NCI-H345 treated with DMSO at 0.1 percent for 48 hours (cell line): ENCODE measurements around the gene STX17.

Experiments used
- DNase-seq: peaks from one replicate; lab custom pipeline; 2025; ENCODE audit not compliant: unreplicated experiment; lab: John Stamatoyannopoulos, UW

The STX17 gene

DNA sequence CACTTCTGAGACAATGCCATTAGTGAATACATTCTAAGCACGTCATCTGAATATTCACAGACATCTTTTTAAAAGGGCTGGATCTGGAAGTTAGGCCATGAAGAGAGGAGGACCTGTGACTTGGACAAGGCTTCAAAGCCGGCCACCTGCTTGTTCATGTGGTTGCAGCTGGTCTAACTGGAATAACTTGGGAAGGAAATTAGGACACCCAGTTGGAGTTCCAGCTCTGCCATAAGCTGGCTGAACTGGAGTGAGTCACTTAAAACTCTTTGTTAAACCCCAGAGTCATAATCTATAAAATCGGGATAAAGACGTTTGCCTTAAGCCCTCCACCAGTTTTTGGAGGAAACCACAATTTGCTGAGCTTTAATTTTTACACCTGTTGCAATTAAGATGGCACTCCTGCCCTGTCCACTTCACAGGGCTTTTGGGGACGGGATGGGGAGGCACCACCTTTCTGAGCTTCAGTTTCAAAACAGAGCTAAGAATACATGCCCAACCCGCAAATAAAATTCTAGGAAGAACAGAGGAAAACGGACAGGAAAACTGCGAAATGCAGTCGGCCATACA is 536 bp upstream of the STX17 start:
- peak; percentile 38 for DNase-seq

DNA sequence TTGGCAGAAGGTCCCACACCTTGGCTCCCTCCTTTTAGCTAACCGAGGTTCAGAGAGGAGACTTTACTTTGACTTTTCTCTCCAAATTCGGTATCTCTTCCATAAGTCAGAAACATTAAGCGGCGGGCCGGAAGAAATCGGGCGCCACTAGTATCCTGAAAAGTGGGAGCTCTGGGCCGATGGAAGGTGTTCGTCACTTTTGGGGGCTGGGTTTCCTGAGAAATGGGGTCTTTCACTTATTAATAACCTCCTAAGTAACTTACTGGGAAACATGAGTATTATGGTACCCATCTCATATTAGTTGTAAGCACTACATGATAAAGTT is 716 bp downstream of the STX17 start:
- no peak for DNase-seq

DNA sequence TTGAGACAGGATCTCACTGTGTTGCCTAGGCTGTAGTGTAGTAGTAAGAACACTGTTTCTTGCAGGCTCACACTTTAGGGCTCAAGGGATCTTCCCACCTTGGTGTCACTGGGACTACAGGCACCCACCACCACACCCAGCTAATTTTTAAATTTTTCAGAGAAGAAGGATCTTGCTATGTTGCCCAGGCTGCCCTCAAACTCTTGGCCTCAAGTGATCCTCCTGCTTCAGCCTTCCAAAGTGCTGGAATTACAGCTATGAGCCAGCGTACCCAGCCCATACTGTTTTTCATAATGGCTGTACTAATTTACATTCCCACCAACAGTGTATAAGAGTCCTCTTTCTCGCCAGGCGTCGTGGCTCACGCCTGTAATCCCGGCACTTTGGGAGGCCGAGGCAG is 5.1 kb downstream of the STX17 start:
- no peak for DNase-seq

DNA sequence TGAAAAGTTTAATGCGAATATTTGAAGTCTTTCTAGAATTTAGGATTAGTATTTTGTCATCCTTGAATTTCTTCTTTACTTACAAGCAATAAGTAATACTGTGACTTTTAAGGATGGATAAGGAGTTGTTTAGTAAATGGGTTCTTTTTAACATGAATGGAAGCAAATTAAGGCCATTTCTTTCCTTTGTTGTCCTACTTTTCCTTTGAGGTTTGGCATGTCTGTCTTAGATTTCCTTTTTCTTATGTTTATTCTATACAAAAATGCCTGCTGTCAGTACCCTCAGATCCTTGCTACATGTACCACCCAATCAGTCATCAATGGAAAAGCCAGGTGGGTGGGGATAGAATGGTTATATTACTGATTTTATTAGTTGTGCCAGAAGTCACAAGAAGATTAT is 10.2 kb downstream of the STX17 start:
- no peak for DNase-seq

DNA sequence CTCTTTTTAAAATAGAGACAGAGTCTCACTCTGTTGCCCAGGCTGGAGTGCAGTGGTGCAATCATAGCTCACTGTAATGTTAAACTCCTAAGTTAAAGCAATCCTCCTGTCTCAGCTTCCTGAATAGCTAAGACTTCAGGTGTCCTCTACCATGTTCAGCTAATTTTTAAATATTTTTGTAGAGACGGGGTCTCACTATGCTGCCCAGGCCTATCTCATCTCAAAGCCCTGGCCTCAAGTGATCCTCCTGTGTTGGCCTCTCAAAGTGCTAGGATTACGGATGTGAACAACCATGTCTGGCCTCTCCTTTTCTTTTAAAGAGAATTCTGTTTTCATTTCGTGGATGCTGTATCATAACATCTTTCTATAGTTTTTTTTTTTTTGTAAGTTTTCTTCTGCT is 11.7 kb downstream of the STX17 start:
- DNase-seq, result no peak

DNA sequence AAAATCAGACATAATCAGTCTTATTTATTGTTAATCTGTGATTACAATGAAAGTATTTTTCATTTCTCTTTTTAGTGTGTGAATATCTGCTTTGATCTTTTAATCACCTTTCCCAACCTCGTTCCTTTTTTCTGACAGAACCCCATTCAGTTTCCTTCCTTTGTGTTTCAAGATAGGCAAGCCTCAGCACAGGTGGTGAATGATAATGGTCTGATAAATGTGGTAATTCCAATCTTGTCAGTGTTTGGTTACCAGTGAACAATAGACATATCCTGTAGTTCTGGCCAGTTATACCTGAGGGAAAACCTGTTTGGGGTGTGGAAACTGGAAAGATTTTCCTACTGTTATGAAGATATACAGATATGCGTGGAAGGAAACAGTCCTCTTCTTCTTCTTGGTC is 13.5 kb downstream of the STX17 start:
- no peak for DNase-seq

DNA sequence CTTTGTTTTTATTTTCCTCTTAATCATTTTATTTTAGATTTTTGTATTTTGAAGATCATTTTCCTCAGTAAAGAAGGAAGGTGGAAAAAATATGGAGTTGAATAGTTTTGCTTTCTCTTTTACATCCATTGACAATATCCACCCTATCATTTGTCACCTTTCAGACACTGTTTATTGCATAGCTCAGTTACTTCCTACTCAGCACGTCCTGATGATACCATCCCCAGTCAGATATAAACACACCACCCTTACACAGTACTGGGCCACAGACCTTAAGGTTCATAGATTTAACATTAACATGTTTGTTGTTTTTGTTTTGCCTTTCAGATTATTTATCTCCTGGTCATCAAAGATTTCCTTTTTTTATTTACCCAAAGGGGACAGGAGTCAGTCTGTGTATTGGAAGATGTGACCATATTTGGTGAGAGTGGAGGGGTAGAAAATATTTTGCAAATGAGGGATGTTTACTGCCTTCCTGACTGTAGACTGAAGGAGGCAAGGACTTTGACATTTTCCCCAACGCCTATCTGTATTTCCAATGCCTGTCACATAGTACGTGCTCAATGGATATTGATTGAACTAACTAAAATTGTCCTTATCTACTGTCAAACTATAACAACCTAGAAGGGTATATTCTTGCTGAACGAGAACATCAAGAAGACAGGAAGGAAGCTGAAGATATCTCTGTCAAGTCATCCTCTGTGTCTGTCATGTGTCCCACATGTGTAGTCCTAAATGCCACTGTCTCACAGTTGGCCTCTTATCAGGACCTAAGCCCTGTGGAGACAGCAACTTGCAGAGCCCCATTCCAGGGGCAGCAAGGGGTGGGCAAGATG is 15.6 kb downstream of the STX17 start:
- DNase-seq, result no peak

DNA sequence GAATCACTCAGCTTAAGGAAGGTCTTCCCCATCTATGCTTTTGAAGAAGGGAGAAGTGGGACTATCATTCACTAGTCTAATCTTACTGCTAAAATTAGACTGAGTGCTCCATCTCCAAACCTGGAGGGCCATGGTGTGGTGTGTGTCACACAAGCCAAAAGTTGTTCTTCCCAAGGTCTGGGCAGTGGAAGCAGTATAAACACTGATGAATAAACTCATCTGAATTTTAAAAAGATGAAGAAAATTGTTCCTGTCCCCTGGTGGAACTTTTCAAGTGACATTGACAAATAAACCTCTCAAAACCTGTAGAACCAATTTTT is 16.2 kb downstream of the STX17 start:
- no peak for DNase-seq

DNA sequence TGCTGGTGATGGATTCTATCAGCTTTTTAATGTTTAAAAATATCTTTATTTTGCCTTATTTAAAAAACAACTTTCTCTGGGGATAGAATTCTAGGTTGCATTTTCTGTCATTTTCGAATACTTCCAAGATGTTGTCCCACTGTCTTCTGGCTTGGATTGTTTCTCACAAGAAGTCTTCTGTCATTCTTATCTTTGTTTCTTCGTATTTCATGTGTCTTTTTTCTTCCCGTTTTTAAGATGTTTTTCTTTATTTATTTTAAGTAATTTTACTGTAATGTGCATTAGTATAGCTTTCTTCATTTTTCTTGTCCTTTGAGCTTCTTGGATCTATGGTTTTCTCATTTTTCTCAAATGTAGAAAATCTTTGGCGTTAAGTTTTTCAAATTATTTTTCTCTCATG is 19.1 kb downstream of the STX17 start:
- no peak for DNase-seq

DNA sequence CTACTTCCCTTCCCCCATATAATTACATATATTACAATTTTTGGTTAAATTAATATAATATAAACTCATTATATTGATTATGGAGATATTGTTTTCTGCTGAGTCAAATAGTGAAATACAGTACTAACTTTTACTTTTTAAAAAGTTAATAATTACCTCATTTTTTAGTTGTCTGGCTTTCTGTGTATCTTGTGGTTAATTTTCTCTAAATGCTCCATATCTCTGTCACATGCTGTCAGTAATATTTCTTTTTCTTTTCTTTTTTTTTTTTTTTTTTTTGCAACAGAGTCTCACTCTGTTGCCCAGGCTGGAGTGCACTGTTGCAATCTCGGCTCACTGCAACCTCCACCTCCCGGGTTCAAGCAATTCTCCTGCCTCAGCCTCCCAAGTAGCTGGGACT is 23.2 kb downstream of the STX17 start:
- DNase-seq, result no peak

DNA sequence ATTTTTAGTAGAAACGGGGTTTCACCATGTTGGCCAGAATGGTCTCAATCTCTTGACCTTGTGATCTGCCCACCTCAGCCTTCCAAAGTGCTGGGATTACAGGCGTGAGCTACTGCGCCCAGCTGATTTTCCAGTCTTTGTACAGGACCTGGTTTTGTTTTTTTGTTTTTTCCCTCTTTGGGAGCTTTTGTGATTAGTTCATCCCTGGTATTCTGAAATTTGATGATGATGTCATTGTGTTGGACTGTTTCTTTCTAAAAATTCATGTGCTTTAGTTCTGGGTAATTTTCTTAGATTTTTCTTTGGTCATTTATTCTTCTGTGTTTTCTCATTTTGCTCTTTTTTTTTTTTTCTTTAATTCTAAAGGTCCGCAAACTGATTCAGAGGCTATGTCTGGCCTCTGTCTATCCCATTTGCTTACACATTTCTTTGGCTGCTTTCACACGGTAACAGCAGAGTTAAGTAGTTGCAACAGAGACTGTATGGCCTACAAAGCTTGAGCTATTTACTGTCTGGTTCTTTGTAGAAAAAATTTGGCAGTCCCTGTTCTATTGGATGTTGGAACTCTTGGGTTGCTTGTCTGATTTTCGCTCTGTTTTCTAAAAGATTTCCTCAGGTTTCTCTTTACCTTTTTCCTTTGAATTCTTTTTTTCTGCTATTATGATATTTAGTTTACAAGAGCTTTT is 24.8 kb downstream of the STX17 start:
- DNase-seq, result no peak

DNA sequence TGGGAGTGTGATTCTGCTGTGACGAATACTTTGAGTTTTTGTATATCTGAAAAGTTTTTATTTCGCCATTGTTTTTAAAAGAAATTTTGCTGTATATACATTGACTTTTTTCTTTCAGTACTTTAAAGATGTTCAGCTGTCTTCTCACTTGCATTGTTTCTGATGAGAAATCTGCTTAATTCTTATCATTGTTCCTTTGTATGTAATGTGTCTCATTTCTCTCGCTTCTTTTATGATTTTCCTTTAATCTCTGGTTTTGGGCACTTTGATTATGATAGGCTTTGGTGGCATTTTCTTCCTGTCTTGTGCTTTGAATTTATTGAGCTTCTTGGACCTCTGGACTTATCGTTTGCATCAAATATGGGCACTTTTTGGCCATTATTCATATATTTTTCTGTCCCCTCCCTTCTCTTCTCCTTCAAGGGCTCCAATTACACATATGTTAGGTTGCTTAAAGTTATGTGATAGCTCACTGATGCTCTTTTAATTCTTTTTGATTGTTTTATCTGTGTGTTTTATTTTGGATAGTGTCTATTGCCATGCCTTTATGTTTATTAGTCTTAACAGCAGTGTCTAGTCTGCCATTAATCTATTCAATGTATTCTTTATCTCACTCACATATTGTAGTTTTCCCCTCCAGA is 30.6 kb downstream of the STX17 start:
- DNase-seq, result no peak

DNA sequence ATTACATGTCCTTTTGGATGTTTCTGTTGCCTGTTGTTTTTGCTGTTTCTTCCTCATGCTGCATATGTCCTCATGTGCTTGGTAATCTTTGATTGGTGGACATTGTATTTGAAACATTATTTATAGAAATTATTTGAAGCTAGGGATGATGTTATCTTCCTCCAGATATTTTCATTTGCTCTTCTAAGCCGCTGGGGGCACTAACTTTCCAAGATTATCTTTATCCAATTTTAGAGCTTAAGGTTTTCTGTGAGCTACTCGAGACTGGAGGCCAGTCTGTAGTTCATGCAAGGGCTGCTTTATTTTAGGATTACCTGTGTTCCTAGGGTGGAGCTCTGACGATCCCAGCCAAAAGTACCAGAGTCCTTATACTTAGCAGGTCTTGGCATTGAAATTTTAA is 40.9 kb downstream of the STX17 start:
- no peak for DNase-seq

DNA sequence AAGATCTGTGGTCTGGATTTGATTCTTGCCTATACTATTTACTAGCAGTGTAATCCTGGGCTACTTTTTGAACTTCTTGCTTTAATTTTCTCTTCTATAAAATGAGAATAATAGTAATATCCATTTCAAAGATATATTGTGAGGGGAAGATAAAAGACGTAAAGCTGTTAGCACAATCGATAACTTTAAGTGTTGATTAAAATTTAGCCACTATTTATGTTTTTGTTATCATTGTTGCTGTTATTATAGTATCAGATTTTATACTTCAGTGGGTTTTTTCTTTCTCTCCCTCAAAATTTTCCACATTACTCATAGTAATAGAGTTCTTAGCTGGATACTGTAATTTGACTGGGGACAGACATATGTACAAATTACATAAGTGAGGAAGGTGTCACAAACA is 42.0 kb downstream of the STX17 start:
- DNase-seq, result no peak

DNA sequence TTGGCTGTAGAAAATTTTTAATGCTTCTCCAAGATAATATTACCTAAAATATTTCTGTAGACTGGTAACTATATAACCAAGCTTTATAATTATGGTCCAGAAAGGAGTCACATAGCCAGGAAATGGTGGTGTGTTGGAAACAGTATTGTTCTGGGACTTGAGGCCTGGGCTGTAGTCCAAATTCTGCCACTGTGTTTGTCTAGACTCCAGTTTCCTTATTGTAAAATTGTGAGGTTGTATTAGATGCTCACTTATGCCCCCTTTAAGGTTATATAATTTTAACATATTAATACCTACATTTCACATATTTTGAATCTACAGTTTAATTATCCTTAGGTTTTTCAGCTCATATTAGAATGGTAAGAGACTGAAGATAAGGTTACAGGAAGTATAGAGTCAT is 42.4 kb downstream of the STX17 start:
- DNase-seq, result no peak

DNA sequence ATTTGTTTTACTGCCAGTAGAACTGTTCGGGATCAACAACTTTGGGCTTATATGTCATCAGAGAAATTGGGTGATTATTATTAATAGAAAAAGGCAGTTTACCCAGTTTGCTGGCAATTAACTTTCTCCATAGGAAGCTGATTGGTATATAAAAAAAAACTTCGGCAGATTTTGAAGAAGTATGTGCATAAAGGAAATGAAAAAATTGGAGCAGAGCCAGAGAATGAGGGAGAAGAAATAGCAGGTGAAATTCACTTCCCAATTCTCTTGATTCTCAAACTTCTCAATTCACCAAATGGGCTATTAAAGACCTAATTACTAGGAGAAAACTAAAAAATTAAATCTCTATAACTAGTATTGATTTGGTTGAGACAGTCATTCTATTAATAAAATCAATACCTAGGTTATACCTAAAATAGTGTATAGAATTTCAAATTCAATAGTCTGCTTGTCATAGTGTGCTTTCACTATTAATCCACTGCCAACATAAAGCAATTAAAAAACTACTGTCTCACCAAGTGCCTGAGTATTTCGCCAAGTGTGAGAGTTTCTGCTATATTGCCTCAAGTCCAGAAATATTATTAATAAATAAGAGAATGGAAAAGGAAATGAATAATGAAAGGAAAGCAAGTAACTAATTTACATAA is 47.5 kb downstream of the STX17 start:
- no peak for DNase-seq

DNA sequence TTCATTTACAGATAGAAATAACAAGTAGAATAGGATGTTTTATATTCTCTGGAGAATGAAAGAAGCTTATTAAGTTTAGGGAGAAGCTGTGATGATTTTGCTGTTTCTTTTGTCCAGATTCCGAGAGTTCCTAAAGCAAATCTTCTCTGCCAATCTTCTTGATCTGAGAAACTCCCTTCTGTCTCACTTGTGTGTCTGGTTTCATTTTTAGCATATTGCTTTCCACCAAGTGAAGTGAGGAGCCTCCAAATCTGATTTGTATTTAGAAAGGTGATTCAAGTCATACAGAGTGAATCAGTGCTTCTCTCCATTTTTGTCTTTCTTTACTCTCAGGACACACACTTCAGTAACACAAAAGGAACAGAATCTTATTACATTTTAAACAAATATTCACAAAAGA is 48.4 kb downstream of the STX17 start:
- DNase-seq, result no peak

DNA sequence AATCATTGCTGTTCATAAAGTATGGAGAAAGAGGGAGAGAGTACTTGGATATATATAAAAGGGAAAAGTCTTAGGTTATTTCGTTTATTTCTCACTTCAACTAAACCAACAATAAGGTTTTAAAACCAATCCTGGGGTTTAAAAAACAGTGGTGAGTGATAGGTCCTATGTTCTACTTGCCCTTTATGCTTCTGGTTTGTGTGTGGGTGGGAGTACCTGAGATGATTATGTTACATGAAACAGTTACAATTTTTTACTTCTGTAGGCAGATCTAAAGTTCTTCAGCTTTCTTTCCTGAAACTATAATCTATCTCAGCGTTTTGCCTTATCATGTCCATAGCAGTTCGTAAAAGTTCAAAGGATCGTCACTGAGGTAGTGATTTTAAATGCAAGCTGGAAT is 49.2 kb downstream of the STX17 start:
- no peak for DNase-seq

DNA sequence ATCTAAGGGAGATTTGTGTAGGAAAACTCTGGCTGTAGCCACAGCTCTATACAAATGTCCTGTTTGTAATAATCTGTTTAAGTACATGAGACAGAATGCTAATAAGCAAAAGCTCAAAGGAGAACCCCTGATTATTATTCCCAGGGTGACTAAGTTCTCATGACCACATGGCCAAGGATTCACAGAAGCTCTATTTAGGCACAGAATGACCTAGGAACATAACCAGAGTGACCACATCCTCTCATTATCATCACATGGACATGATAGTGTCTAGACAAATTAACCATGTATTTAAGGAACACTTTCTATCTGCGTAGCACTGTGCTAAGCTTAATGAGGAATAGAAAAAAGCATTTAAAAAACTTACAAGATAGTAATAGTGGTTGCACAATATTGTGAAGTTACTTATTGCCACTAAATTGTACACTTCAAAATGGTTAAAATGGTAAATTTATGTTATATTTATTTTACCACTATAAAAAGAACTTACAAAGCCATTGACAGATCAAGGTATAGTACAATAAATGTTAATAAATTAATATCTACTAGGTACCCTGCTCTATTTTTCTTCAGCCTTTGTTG is 56.3 kb downstream of the STX17 start:
- DNase-seq, result no peak

DNA sequence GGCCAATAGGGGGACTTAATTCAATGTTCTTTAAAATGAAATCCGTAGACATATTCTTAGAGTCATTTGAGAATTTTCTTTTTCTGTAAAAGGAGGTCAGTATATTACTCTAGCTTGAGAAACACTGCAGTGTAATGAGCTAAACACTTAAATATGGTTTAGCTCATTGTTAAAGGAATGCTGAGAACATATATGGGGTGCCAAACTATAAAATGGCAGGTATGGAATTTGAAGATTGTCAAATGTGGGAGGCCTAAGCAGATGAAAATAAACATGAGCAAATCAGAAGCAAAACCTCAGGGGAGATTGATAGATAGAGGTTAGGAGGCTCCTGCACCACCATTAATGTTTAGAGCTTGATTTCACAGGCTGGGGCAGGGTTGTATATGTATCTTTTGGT is 57.9 kb downstream of the STX17 start:
- no peak for DNase-seq

DNA sequence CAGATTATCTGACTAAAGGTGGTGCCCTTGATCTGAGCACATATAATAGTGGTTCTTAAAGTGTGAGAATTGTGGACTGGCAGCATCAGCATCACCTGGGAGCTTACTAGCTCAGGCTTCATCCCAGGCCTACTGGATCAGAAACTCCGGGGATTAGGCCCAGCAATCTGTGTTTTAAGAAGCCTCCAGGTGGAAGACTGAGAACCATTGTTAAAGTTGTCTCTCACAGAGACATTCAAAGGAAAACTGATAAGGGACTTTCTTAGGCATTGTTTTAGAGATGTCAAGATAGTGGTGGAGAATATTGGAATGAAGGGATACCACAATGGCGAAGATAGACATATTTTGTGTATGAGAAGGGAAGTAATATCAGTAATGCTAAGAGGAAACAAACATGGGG is 59.5 kb downstream of the STX17 start:
- DNase-seq, result no peak
